GM18498 (cell line): Measurements from ENCODE around the gene ZNF263.
"Not testable (repeated sequence)": the region's sequence is repeated elsewhere in the genome, so short reads cannot be mapped to it uniquely, and the experiment has no call there.

ENCODE experiments used
- ATAC-seq: cut with Tn5 transposase; IDR thresholded peaks from one replicate; pipeline ENCODE4 v1.9.1; 2021; ENCODE audit warnings: mild to moderate bottlenecking, moderate library complexity; ENCODE audit not compliant: unreplicated experiment

ZNF263 gene

DNA sequence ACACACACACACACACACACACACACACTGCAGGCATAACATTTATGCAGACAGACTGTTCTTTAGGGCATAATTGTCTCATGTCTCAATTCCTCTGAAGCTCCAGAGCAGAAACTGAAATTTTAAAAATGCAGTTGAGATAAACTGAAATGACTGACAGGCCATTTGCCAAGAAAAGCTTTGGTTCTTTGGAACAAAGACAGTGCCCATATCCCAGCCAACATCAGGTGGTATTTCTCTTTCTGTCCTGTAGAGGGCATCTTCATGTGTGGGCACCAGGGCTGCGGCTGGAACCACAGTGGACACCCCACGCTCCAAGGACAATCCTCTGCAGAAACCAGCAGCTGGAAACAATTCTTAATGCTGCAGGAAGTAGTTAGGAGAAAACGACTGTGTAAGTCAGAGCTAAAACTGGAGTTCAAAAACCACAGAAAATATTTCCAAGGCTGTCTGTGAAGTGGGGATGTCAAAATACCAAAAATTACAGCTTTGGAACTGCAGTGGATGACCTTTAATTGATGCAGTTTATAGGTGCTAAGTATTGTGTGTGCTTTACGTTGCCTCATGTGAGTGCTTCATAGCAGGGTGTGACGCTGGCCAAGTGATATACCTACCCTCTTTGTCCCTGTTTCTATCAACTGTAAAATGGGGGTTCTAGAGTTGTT lies 16.3 kb upstream of the ZNF263 start:
- ATAC-seq: no peak

DNA sequence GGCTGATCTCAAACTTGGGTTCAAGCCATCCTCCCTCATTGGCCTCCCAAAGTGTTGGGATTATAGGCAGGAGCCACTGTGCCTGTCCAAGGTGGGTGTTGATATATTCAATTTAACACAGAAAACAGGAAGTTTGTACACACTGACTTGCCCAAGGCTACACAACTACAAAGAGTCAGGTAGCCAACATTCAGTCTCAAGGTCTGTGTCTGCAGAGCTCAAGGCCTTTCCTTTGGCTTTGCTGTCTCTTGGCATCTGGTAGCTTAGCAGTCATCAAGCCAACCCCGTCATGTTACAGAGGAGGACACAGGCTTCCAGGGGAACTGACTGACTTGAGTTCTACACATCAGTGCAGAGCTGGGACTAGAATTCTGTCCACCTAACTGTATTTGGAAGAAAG lies 15.0 kb upstream of the ZNF263 start:
- ATAC-seq: no peak

- ATAC-seq: not testable (repeated sequence)
Measured at GRCh38 chr16:3270718-3271117, 12.6 kb upstream of the ZNF263 start.

- ATAC-seq: not testable (repeated sequence)
Measured at GRCh38 chr16:3271281-3271680, 12.0 kb upstream of the ZNF263 start.

DNA sequence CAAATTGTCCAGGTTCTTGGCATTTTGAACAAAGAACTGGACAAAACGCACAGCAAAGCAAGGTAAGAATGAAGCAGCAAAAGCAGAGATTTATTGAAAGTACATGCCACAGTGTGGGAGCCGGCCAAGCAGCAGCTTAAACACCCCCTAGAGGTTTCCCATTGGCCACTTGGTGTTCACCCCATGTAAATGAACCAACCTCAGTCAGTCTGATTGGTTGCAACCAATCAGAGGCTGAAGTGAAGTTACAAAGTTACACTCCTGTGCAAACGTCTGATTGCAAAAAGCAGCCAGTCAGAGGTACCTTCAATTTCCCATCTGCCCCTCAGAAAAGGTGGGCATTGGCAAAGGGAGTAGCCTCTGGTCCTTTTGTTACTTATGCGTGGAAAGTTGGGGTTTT lies 8.8 kb upstream of the ZNF263 start:
- no peak for ATAC-seq

- ATAC-seq: no peak
Measured at GRCh38 chr16:3274947-3275346, 8.3 kb upstream of the ZNF263 start.

GRCh38 chr16:3276679-3277078 lies 6.6 kb upstream of the ZNF263 start:
- no peak for ATAC-seq

GRCh38 chr16:3281222-3281820 lies 2.0 kb upstream of the ZNF263 start:
- no peak for ATAC-seq

DNA sequence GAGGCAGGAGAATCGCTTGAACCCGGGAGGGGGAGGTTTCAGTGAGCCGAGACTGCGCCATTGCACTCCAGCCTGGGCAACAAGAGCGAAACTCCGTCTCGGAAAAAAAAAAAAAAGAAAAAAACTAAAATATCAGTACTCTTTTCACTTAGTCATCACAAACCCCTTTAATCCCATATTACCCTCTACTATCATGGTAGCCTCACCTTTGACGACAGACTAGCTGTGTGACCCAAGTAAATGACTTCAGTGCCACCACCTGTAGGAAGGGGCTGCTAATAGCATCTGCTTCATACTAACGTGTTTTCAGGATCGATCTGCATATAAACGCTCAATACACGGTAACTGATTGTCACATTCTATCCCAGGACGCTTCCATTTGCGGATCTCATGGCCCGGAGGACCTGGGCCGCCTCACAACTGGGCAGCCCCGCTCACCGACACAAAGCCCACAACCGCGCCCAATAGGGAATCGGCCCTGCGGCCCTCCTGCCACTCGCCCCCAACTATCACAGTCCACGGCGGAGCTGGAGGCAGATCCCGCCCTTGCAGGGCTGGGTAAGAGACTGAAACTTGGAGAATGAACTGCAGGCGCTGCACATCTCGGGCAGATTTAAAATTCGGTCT lies 1.1 kb upstream of the ZNF263 start:
- peak; percentile 36 for ATAC-seq

GRCh38 chr16:3283543-3284447 lies 504 bp downstream of the ZNF263 start:
- ATAC-seq: no peak

DNA sequence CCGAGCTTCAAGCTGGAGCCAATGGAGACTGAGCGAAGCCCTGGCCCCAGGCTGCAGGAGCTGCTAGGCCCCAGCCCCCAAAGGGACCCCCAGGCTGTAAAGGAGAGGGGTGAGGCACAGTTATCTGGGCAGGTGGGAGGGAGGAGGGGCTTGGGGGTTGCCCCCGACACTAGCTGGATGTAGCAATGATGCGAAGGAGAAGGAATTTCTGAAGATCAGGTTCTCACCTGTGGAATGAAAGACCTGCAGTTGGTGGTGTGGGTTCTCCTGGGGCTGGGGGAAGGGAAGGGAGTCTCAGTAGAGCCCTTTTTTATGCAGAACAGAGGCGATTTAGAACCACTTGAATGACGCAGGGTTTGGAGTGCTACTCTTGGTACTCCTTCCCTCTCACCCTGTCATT lies 1.8 kb downstream of the ZNF263 start:
- ATAC-seq: no peak

DNA sequence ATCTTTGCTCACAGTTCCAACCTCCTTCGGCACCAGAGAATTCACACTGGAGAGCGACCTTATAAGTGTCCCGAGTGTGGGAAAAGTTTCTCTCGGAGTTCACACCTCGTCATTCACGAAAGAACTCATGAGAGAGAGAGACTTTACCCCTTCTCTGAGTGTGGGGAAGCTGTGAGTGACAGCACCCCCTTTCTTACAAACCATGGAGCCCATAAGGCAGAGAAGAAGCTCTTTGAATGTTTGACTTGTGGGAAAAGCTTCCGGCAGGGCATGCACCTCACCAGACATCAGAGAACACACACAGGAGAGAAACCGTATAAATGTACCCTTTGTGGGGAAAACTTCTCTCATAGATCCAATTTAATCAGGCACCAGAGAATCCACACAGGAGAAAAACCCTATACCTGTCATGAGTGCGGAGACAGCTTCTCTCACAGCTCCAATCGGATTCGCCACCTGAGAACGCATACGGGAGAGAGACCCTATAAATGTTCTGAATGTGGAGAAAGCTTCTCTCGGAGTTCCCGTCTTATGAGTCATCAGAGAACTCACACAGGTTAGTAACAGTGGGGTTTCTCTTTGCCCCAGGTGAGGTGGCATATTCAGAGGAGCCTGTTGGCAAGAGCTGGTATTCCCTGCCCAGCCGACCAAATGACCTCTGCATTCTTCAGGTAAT lies 6.8 kb downstream of the ZNF263 start:
- ATAC-seq: no peak

GRCh38 chr16:3292604-3293003 lies 9.3 kb downstream of the ZNF263 start:
- no peak for ATAC-seq

DNA sequence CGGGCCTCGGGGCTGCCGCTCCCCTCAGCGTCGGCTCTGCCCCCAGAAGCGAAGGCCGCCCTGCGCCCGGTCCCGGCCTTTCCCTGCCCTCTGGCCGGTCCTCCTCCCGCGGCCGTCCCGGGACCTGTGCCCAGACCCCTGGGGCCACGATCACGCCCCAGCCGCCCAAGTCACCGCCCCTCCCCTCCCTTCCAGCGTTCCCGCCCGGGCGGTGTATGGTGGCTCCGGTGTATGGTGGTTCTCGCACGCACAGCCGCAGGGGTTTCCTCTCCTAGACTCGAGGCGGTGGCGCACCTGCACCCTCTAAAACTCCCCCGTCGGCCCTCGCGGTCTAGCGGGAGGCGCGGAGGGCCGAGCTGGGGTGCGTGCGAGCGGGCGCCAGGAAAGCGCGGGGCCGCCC lies 11.9 kb downstream of the ZNF263 start:
- no peak for ATAC-seq

DNA sequence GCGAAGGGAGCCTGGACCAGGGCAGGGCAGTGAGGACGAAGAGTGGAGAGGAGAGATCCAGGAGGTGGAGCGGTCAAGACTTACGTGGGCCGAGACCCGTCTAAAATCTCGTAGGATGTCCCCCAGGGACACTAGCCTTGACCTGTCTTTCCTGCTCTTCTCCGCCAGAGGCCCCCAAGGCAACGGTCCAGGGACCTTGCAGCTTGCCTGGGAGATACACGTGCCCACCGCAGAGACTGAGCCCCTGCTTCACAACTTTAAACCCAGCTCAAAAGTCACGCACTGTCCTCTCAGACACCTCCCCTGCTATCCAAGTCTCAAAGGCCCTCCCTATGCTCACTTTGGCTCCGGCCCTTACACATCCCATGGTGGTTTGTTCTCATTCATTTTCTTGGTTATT lies 12.5 kb downstream of the ZNF263 start:
- no peak for ATAC-seq

DNA sequence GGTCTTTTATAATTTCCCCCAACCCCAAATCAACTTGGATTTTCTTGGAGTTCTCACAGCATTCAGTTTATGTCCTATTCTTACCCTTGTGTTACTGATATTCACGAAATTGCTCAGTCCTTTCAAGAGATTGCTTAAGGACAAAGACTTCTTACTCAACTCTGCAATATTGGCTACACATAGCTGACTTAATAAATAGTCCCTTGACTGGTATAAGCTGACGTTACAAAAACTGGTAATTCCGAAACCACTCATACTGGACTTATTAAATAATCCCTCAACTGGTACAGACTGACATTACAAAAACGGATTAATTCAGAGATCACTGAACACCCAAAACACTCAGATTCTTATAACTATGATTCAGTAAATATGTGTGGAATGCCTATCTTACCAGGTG lies 21.1 kb downstream of the ZNF263 start:
- ATAC-seq: no peak

DNA sequence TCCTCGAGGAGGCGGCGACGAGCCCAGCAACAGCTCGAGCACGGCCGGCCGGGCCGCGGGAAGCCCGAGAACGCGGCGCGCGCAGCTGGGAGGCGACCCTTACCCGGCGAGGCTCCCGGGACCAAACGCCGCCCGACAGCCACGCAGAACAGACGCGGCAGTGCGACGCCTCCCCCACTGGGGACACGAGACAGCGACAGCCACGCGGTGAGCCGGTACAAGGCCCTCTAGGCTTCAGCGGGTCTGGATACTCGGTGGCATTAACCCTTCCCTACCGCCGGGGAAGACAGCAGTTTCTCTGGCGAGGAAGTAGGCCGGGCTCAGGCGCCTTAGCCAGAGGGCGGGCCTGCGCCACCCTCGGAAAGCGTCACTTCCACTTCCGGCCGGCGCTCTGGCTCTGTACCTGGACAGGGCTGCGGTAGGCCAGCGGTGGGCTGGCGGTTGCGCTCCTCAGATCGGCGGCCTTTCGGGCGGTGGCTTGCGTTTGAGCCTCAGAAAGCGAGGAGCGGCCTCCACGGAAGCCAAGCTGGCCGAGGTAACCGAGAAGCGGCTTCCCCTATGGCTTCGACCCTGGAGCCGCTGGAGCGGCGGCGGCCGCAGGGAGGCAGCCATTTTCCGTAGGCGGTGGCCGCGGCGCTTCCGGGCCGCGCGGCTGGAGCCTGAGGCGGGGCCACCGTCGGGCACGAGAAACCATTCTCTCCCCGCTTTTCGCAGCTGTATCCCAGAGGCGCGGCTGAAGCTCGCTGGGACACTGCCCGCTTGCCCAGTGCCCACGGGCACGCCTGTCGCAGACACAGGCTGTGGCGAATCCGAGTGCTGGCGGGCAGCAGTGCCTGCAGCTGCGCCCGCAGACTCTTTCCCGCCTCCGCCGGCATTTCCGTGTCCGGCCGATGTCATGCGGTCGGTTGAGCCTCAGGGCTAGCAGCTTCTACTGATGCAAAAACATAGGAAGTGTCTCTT lies 22.1 kb downstream of the ZNF263 start, which contains the start of the genes TIGD7 and ZNF75A:
TSS of gene TIGD7 (minus strand) at position 322 of the 960 bp plus-strand sequence. CDS start 4,816 bp downstream, outside the sequence.
TSS of gene ZNF75A (plus strand) at position 389 of the 960 bp plus-strand sequence. CDS start 2,932 bp downstream, outside the sequence.
- peak; percentile 94 for ATAC-seq

DNA sequence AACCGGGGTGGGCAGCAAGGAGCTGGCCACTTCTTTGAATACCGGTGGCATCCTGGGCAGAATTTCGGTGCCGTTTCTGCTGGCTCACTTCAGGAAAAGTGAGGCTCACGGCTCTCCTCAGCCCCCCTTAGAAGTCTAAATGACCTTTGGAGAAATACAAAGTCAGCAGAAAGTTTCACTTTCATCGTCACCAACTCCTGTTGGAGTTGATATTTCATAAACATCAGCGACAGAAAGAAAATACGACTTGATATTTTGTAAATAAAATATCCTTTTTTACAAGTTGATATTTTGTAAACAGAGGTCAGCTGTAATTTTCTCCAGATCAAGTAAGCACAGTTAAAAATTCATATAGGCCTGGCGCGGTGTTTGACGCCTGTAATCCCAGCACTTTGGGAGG lies 22.8 kb downstream of the ZNF263 start:
- ATAC-seq: no peak

DNA sequence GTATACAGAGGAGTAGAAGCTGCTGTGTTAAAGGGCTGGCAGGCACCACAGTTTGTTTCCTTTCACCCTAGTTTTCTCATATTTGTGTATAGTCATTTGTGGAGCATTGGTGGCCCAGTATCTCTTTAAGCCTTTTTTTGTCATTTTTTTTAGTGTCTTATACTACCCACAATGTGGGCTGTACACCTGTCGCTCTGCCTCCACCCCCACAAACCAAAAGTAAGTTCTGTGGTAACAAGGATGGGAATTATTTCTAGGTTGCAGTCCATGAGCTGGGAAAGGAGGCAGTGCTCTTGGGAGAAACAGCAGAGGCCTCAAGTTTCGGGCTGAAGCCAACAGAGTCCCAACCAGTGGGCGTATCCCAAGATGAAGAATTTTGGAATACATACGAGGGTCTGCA lies 28.2 kb downstream of the ZNF263 start:
- ATAC-seq: no peak
